ENCODE data around the gene CALHM1. TPM values are rescaled to one million over a fixed set of nuclear protein-coding genes. Genes with fewer than 3 reads are reported as not detected.

CALHM1 gene
- total and polyA plus RNA-seq, 2 of the 8 experiments (the other 6 are each of a cell fraction or from before 2014, with no cell fraction given), result 0.29 to 0.34 TPM

- H3K4me1 ChIP-seq (replicated peaks in 1 of 4; ENCODE audit: control insufficient read depth in 3 of 4, insufficient read depth in 4 of 4, low read length in 3 of 4), result no peaks in the 10 kb centered on the region
- H3K4ac ChIP-seq (replicated peaks; ENCODE audit: insufficient read length, low read depth, low read length), result no peak overlapping the region
- no peak overlapping the region; the same call in 1 of the 2 replicates for H4K8ac ChIP-seq (ENCODE audit: extremely low read depth, insufficient read depth, low read length)
- H3K18ac ChIP-seq (ENCODE audit: extremely low read depth, low read length), result no peak overlapping the region
- H2BK5ac ChIP-seq (ENCODE audit: low read depth, low read length), result no peak overlapping the region
- no peak overlapping the region for H3K4me2 ChIP-seq (ENCODE audit: insufficient read depth in 1 of 2, low read depth in 2 of 2, low read length in 2 of 2)
- no peak overlapping the region for H3K56ac ChIP-seq (replicated peaks; ENCODE audit: insufficient read length, low read depth, low read length)
- ChIA-PET POLR2A (ENCODE audit: partially characterized antibody) (interaction anchor here (0.7 to 2.1 kb wide), 8 partner anchors 9 to 96 kb away, joined by 3 to 5 read pairs (median 3); no protein-coding TSS in a partner anchor), CTCF (ENCODE audit: partially characterized antibody) (interaction anchor here (0.6 to 4.3 kb wide), 27 partner anchors 8 to 234 kb away, joined by 3 to 35 read pairs (median 4); partner anchors contain the start of genes ATP5MK and PDCD11)
- no peak overlapping the region for H3K23ac ChIP-seq (ENCODE audit: insufficient read length)
- no peak overlapping the region for H2BK12ac ChIP-seq (ENCODE audit: low read depth, low read length)
- no peak overlapping the region for H4K5ac ChIP-seq (ENCODE audit: insufficient read length, low read depth, low read length)
- H3K14ac ChIP-seq (ENCODE audit: insufficient read length), result no peak overlapping the region
- 87% methylated on average over 8 of the region's 8 CpGs; no CpG with 5 or more reads in 1 of the 2 experiments for WGBS, 2 experiments (ENCODE audit: extremely low coverage in 1 of 2, insufficient coverage in 1 of 2, insufficient read length in 1 of 2, insufficient replicate concordance in 2 of 2, low coverage in 1 of 2, low lambda C conversion rate in 2 of 2, missing lambda C conversion rate in 1 of 2)
- H2BK20ac ChIP-seq (ENCODE audit: low read length), result no peak overlapping the region
- H3K23me2 ChIP-seq (ENCODE audit: low read depth, low read length), result no peaks in the 10 kb centered on the region
- TF ChIP-seq CTCF (IDR thresholded peaks at IDR 0.05; ENCODE audit: control extremely low read depth in 1 of 3, insufficient read depth in 1 of 3, low read depth in 1 of 3, low read length in 3 of 3) (peak in 2 of 3 experiments; percentile 27 to 44; a peak in 2 of 4 replicates), HDAC2 (IDR thresholded peaks at IDR 0.05; ENCODE audit: borderline replicate concordance in 1 of 2, low read depth in 2 of 2, low read length in 2 of 2) (no peak), KDM1A (IDR thresholded peaks at IDR 0.05; ENCODE audit: borderline replicate concordance, low read length) (no peak), RAD21 (IDR thresholded peaks at IDR 0.05 in 1 of 2, conservative IDR thresholded peaks at IDR 0.05 in 1 of 2; ENCODE audit: low read depth in 2 of 2, low read length in 2 of 2) (peak; percentile 45 to 51)
- no peak for FAIRE-seq
- peaks cover 59 to 94% (median 90%) of the 10 kb centered on the region in 4 experiments for H3K36me3 ChIP-seq (ENCODE audit: control insufficient read depth in 2 of 4, insufficient read depth in 4 of 4, low read length in 3 of 4)
- no peak overlapping the region for H4K91ac ChIP-seq (replicated peaks; ENCODE audit: insufficient read length, low read length)
- H3K79me1 ChIP-seq (ENCODE audit: low read depth, low read length), result no peaks in the 10 kb centered on the region
- DNase-seq (ENCODE audit: low read depth in 1 of 2, low spot score in 2 of 2), result no peak
- H3K9me3 ChIP-seq (ENCODE audit: insufficient read depth in 2 of 2, low read depth in 1 of 2, low read length in 1 of 2), result no peaks in the 10 kb centered on the region
- no peak overlapping the region for H2AFZ ChIP-seq (ENCODE audit: low read length)
- H3K27ac ChIP-seq (ENCODE audit: low read depth, low read length), result no peak overlapping the region
- H3K27me3 ChIP-seq (replicated peaks in 1 of 4; ENCODE audit: control insufficient read depth in 3 of 4, extremely low read depth in 1 of 4, insufficient read depth in 3 of 4, low read length in 3 of 4), result no peaks in the 10 kb centered on the region
- no peaks in the 10 kb centered on the region for H3K79me2 ChIP-seq (ENCODE audit: control insufficient read depth in 1 of 2, insufficient read depth in 2 of 2, low read length in 2 of 2)
- H2AK5ac ChIP-seq (ENCODE audit: low read depth, low read length), result no peak overlapping the region
- no peak overlapping the region for H2BK120ac ChIP-seq (replicated peaks; ENCODE audit: low read depth, low read length)
- no peak overlapping the region for H3K4me3 ChIP-seq (ENCODE audit: extremely low read depth in 1 of 4, insufficient read depth in 2 of 4, low read depth in 3 of 4, low read length in 4 of 4)
- H2BK15ac ChIP-seq (ENCODE audit: low read length), result no peak overlapping the region
- no peak overlapping the region; a peak in 1 of 7 replicates for H3K9ac ChIP-seq (replicated peaks in 1 of 4; ENCODE audit: extremely low read depth in 1 of 4, low read depth in 3 of 4, low read length in 3 of 4)
- peaks cover 7 to 9% of the 10 kb centered on the region in 2 experiments for H4K20me1 ChIP-seq (replicated peaks in 1 of 2; ENCODE audit: control insufficient read depth in 1 of 2, insufficient read depth in 2 of 2, low read length in 2 of 2)
These were observed 42.1 kb downstream of the CALHM1 start for GRCh38 chr10:103416436-103417147.

Data from H1 (cell line).